SK-N-SH (cell line): ENCODE measurements around the gene TOMM40L.

Experiments used
- CTCF ChIP-seq: fragments of 200-600 bp; sonication (generic); IDR thresholded peaks from 2 replicates; pipeline ENCODE4 v1.6.1; 2017; ENCODE audit warnings: antibody characterized with exemption, mild to moderate bottlenecking, moderate library complexity
- ELF1 ChIP-seq: IDR thresholded peaks from 2 replicates; pipeline ENCODE4 v1.4.0; 2012
- EP300 ChIP-seq, 2 experiments: IDR thresholded peaks; 2 replicates each; pipeline versions ENCODE4 v1.4.0 to v1.6.1; 2012; ENCODE audit warnings: borderline replicate concordance in 1 of 2, low read depth in 1 of 2, low read length in 1 of 2
- JUND ChIP-seq: IDR thresholded peaks from 2 replicates; pipeline ENCODE4 v1.4.0; 2012
- MEF2A ChIP-seq: IDR thresholded peaks from 2 replicates; pipeline ENCODE4 v1.4.0; 2012; ENCODE audit warnings: low read depth, borderline replicate concordance
- POLR2AphosphoS5 ChIP-seq: IDR thresholded peaks from 2 replicates; pipeline ENCODE4 v1.6.1; 2012; ENCODE audit warnings: low read depth, low read length
- RCOR1 ChIP-seq: fragments of 150-350 bp; IDR thresholded peaks from 2 replicates; pipeline ENCODE4 v1.6.1; 2017; ENCODE audit warnings: antibody characterized with exemption, low read length
- TAF1 ChIP-seq: IDR thresholded peaks from 2 replicates; pipeline ENCODE4 v1.6.1; 2012; ENCODE audit warnings: low read depth, mild to moderate bottlenecking, low read length, moderate library complexity, borderline replicate concordance
- YY1 ChIP-seq: IDR thresholded peaks from 2 replicates; pipeline ENCODE4 v1.4.0; 2012; ENCODE audit warnings: low read depth, mild to moderate bottlenecking
- TF ChIP-seq, protein P1 (sequence below): fragments of 150-350 bp; IDR thresholded peaks from 2 replicates; pipeline ENCODE4 v1.6.1; 2017; ENCODE audit warnings: antibody characterized with exemption, low read length, low read depth, borderline replicate concordance
- TF ChIP-seq, protein P2 (sequence below): IDR thresholded peaks from 2 replicates; pipeline ENCODE4; 2012

GRCh38 chr1:161274874-161275273, 49.0 kb downstream of the TOMM40L start:
- TF ChIP-seq POLR2AphosphoS5 = no peak
- TF ChIP-seq JUND = no peak
- TF ChIP-seq, protein P1, sequence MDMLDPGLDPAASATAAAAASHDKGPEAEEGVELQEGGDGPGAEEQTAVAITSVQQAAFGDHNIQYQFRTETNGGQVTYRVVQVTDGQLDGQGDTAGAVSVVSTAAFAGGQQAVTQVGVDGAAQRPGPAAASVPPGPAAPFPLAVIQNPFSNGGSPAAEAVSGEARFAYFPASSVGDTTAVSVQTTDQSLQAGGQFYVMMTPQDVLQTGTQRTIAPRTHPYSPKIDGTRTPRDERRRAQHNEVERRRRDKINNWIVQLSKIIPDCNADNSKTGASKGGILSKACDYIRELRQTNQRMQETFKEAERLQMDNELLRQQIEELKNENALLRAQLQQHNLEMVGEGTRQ = no peak
- TF ChIP-seq, protein P2, sequence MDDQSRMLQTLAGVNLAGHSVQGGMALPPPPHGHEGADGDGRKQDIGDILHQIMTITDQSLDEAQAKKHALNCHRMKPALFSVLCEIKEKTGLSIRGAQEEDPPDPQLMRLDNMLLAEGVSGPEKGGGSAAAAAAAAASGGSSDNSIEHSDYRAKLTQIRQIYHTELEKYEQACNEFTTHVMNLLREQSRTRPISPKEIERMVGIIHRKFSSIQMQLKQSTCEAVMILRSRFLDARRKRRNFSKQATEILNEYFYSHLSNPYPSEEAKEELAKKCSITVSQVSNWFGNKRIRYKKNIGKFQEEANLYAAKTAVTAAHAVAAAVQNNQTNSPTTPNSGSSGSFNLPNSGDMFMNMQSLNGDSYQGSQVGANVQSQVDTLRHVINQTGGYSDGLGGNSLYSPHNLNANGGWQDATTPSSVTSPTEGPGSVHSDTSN = no peak
- no peak for TF ChIP-seq CTCF
- TF ChIP-seq ELF1 = no peak
- no peak for TF ChIP-seq YY1
- no peak for TF ChIP-seq TAF1
- TF ChIP-seq RCOR1 = no peak
- no peak for TF ChIP-seq MEF2A
- TF ChIP-seq EP300 (IDR thresholded peaks at IDR 0.05; ENCODE audit: borderline replicate concordance in 1 of 2, low read depth in 1 of 2, low read length in 1 of 2) = no peak
